NK-92 (cell line): ENCODE data around the gene MXRA7.

Source experiments
- DNase-seq: peaks from one replicate; lab custom pipeline; 2025; ENCODE audit not compliant: unreplicated experiment; lab: John Stamatoyannopoulos, UW

The MXRA7 gene

DNA sequence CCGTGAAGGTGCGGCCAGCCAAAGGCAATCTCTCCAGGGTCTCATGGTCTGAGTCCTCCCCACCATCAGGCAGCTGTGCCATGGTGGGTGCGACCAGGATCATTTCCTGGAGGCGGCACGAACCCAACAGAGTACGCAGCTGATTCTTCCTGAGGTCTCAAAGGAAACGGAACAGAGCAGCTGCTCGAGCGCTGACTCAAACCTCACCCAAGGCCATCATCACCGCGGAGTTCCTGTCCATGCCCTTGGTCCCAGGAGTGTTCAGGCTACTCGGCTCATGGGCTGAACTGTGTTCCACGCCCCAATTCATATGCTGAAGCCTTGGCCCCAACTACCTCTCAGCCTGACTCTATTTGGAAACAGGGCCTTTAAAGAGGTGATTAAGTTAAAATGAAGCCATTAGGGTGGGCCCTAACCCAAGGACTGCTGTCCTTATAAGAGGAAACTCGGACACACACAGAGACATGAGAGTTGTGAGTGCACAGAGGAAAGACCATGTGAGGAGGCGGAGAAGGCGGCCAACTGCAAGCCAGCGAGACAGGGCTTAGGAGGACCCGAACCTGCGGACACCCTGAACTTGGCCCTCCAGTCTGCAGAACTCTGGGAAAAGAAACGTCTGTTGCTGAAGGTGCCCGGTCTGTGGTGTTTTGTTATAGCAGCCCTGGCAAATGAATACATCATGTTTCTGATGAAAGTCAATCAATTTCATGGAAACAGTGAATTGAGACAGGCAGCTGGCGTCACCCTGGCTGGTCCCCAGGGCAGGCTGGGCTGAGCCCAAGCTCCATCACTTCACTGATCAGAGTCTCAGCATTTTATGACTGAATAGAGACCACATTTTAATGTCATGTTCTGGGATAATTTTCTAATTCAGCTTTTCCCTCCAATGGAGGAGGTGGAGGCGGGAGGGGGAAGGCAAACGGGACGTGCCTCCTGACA is 13.7 kb downstream of the MXRA7 start:
- DNase-seq, result no peak

- no peak for DNase-seq
Measured at GRCh38 chr17:76695059-76695831, 15.5 kb downstream of the MXRA7 start.

GRCh38 chr17:76691379-76692191 is 19.2 kb downstream of the MXRA7 start:
- no peak for DNase-seq

DNA sequence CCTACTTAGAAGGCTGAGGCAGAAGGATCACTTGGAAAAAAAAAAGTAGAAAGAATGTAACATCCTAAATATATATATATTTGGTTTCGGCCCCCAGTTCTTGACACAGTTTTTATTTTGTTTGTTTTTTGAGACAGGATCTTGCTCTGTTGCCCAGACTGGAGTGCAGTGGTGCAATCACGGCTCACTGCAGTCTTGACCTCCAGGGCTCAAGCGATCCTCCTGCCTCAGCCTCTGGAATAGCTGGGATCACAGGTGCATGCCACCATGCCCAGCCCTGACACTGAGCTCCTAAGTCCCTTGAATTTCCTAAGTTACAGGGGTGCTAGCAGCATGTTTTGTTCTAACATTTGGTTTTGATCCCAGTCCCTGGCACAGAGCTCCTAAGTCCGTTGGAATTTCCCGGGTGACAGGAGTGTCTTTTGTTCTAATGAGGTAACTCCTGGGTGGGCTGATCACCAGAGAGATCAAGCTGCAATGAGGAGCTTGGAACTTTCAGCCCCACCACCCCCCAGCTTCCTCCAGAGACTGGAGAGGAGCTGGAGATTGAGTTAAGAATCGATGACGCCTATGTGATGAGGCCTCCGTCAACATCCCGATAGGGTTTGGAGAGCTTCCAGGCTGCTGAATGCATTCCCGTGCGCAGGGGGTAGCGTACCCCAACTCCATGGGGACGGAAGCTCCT is 20.0 kb downstream of the MXRA7 start:
- DNase-seq, result no peak

DNA sequence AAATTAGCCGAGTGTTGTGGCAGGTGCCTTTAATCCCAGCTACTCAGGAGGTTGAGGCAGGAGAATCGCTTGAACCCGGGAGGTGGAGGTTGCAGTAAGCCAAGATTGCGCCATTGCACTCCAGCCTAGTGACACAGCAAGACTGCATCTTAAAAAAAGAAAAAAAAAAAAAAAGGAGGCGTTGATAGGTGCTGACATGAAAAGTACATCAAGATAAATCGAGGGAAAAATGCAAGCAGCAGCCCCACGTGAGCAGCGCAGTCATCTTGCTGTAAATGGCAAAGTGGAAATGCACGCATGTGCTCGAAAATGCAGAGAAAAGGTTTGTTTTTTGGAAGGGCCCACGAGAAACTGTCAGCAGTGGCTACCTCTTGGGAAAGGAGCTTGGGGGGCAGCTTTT is 20.9 kb downstream of the MXRA7 start:
- no peak for DNase-seq

DNA sequence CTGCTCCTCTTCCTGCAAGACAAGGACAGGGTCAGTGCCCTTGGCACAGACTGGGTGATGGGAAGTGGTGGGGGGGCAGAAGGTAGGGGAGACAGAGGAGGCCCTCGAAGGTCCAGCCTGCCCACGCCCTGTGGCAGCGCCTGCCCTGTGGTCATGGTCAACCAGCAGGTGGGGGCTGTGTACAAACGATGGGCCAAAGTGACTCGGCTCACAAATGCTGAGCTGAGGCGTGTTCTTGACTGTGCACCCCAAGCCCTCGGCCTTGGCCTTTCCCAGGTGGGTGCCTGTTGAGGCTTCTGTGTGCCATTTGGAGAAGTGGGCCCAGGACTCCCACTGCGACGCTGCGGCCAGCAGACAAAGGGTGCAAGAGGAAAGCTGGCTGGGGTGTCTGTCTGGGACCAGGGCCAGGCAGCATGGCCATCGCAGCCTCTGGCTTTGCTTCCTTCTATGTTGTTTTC is 22.6 kb downstream of the MXRA7 start:
- DNase-seq, result no peak

GRCh38 chr17:76687298-76688164 is 23.2 kb downstream of the MXRA7 start:
- no peak for DNase-seq

- no peak for DNase-seq
Measured at GRCh38 chr17:76686538-76687297, 24.0 kb downstream of the MXRA7 start.

GRCh38 chr17:76685846-76686245 is 24.9 kb downstream of the MXRA7 start:
- no peak for DNase-seq

GRCh38 chr17:76685366-76685765 is 25.4 kb downstream of the MXRA7 start:
- no peak for DNase-seq

GRCh38 chr17:76684756-76685155 is 26.0 kb downstream of the MXRA7 start:
- DNase-seq, result no peak

DNA sequence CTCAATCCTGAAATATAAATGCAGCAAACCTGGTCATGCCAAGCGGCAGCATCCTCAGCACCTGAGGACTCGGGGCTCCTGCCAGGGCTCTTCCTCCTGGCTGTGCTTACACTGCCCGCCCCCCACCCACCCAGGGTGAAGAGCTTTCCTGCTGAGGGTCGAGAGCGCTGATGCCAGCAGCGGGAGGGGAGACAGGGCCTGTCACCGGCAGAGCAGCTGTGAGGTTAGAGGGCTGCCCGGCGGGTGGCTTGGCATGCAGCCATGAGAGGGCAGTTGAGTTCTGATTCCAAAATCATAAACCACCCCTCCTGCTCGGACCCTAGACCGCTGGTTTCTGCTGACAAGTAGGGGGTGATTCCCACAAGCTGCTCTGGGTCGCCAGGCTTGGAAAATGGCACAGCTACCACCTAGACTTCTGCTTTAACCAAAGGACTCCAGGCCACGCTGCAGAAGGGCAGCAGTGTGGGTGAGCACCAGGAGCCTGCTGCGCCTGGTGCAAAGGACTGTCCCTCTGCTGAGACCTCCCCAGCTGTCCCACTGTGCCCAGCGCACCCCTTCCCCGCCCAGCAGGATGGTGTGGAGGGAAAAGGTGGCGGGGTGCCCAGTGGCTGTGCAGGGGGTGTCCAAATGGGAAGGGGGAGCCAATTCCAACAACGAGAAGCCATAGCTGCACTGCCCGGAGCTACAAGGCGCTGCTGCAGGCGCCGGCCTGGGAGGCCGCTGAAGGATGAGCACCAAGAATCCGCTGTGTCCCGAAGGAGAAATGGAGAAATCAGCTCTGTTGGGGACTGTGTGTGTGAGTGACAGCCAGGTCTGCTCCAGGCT is 26.6 kb downstream of the MXRA7 start:
- no peak for DNase-seq

GRCh38 chr17:76683011-76683755 is 27.6 kb downstream of the MXRA7 start:
- no peak for DNase-seq

- DNase-seq, result no peak
Measured at GRCh38 chr17:76682296-76682695, 28.5 kb downstream of the MXRA7 start.

GRCh38 chr17:76681222-76682137 is 29.3 kb downstream of the MXRA7 start:
- DNase-seq, result no peak

- DNase-seq, result no peak
Measured at GRCh38 chr17:76679239-76679638, 31.5 kb downstream of the MXRA7 start.
